Endothelial cell of umbilical vein (primary cell): ENCODE results near the gene MLX.

Experiments used
- EZH2 ChIP-seq: IDR thresholded peaks from 2 replicates; pipeline ENCODE4 v1.6.1; 2012; ENCODE audit warnings: borderline replicate concordance, low read depth, mild to moderate bottlenecking, moderate library complexity, low read length, inconsistent platforms; ENCODE audit not compliant: severe bottlenecking
- JUN ChIP-seq: IDR thresholded peaks from 2 replicates; pipeline ENCODE4 v1.6.1; 2011; ENCODE audit warnings: borderline replicate concordance, low read depth; ENCODE audit not compliant: insufficient read length, insufficient read depth
- MYC ChIP-seq: IDR thresholded peaks from one replicate; pipeline ENCODE4 v1.6.1; 2011; ENCODE audit warnings: mild to moderate bottlenecking, low read depth, low read length
- POLR2A ChIP-seq: IDR thresholded peaks from 2 replicates; pipeline ENCODE4 v1.6.1; 2012; ENCODE audit warnings: low read depth, mild to moderate bottlenecking, control low read depth, low read length
- POLR2AphosphoS5 ChIP-seq: IDR thresholded peaks from 2 replicates; pipeline ENCODE4 v1.6.1; 2012; ENCODE audit warnings: low read depth, mild to moderate bottlenecking, control low read depth, low read length, moderate library complexity; ENCODE audit not compliant: insufficient read depth
- TF ChIP-seq, protein P1 (sequence below), 2 donors: IDR thresholded peaks; 1 replicate in 1 of 2; 2 replicates in 1 of 2; pipeline ENCODE4 v1.5.1; 2011; ENCODE audit warnings: low read length in 2 of 2, mild to moderate bottlenecking in 2 of 2, moderate library complexity in 2 of 2, control low read depth in 1 of 2, inconsistent platforms in 1 of 2, low read depth in 1 of 2; ENCODE audit not compliant: insufficient read depth in 1 of 2; ENCODE audit errors: extremely low read depth in 1 of 2

DNA sequence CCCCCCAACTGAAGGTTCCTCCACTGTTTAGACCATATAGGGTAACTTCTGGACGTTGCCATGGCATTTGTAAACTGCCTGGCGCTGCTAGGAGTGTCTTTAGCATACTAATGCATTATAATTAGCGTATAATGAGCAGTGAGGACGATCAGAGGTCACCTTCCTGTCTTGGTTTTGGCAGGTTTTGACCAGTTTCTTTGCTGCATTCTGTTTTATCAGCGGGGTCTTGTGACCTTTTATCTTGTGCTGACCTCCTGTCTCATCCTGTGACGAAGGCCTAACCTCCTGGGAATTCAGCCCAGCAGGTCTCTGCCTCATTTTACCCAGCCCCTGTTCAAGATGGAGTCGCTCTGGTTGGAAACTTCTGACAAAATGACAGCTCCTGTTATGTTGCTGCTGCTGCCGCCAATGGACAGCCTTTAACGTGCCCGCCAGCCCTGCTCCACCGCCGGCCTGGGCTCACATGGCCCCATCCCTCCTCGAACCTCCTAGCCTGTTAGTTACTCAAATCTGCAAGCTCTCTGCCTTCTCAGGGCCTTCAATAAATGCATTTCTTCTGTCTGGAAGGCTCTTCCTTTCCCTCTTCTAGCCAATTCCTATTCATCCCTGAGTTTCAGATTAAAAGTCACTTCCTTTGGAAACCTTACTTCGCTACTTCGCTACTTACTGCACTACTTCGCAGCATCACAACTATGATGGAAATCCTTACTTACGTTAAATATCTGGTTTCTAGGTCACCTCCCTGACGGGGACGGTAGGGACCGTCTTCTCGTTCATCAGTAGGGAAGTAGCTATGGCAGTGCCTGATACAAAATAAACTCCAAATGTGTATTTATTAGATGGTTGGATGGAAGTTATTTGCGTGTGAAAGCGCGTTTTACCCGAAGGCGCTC is 31.5 kb upstream of the MLX start:
- TF ChIP-seq POLR2A (no peak), JUN (no peak), POLR2AphosphoS5 (no peak), MYC (no peak), EZH2 (no peak)
- TF ChIP-seq, protein P1, sequence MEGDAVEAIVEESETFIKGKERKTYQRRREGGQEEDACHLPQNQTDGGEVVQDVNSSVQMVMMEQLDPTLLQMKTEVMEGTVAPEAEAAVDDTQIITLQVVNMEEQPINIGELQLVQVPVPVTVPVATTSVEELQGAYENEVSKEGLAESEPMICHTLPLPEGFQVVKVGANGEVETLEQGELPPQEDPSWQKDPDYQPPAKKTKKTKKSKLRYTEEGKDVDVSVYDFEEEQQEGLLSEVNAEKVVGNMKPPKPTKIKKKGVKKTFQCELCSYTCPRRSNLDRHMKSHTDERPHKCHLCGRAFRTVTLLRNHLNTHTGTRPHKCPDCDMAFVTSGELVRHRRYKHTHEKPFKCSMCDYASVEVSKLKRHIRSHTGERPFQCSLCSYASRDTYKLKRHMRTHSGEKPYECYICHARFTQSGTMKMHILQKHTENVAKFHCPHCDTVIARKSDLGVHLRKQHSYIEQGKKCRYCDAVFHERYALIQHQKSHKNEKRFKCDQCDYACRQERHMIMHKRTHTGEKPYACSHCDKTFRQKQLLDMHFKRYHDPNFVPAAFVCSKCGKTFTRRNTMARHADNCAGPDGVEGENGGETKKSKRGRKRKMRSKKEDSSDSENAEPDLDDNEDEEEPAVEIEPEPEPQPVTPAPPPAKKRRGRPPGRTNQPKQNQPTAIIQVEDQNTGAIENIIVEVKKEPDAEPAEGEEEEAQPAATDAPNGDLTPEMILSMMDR (IDR thresholded peaks at IDR 0.05; ENCODE audit: extremely low read depth in 1 of 2, insufficient read depth in 1 of 2, low read depth in 1 of 2, low read length in 2 of 2), result no peak
